HG02870 (cell line): ENCODE results near the gene CHRNA1.

Source experiments
- ATAC-seq: cut with Tn5 transposase; IDR thresholded peaks from one replicate; pipeline ENCODE4 v1.9.1; 2021; ENCODE audit warnings: mild to moderate bottlenecking, moderate library complexity; ENCODE audit not compliant: unreplicated experiment

CHRNA1 gene

DNA sequence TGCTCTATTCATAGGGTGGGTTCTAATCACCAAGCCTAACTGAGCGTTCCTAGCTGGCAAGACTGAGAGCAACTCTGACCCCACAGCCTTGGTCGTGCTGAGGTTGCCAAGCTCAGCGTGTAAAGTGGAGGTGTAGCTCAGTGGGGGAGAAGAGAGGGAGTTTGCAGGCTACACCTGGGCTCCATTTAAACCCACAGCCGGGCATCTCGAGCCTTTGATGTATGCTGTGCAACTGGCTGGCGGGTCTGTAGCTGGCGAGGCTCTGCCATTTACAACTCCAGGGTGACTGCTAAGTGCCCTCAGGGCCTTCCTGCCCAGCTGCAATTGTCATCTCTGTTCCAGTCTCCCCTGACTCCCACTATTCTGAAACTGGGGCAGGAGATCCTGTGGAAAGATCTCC, 20.0 kb upstream of the CHRNA1 start:
- no peak for ATAC-seq

GRCh38 chr2:174781996-174782395, 17.7 kb upstream of the CHRNA1 start:
- no peak for ATAC-seq

DNA sequence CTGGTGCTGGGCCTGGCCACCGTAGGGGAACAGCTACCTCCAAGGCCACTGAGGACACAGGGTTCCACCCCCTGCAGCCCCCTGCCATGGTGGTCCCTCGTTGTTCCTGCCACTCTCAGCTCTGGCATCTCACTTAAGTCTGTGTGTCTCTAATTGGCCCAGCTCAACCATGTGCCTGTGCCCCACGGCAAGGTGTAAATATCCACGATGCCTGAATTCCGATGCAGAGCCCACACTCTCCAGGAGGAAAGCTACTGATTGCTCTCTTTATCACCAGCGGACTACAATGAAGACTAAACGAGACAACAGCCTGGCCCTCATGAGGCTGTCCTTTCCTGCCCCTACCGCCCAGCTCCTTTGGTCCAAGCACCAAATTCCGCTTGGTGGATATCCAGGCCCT, 17.0 kb upstream of the CHRNA1 start:
- no peak for ATAC-seq

DNA sequence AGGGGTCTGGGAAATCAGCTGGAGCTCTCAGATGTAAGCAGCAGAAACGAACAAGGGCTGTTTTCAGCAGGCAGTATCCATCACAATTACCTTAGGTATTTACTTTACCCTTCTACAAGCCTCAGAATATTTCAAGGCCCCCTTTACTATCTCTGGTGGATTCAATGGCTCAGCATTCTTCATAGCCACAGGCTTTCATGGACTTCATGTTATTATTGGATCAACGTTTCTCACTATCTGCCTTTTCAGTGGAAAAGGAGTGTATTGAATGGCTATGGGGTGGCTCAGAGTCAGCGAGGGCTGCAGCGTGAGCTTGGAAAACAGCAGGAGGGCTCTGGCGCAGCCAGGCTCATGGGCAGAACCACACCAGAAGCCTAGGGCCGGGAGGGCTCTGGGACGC, 16.6 kb upstream of the CHRNA1 start:
- ATAC-seq: no peak

DNA sequence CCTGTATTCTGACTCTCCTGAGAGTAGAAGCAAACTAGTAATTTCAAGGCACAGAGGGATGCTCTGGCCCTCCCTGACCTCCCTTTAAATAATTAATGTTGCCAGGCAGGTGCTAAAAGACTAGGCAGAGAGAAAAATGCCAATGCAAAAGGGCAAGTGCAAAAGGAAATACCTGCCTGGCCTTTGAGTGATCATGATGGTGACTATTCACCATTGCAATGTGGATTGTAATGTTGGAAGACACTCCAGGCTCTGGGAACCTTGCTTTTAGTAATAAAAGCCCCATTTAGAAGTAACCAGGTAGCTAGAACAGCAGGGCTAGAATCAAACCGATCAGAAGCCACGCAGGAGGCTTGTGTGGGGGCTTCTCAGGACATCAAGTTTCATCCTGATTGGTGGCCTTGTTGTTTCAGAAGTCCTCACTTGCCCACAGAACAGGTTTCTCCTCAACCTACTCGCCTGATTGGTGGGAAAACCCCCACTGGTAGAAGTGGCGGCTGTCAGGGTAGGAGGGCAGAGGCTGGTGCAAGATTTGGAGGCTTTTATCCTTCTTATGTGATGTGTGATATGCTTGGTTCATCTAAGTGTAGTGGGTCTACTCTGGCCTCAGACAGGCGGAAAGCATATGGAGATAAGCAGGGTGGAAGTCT, 16.0 kb upstream of the CHRNA1 start:
- no peak for ATAC-seq

DNA sequence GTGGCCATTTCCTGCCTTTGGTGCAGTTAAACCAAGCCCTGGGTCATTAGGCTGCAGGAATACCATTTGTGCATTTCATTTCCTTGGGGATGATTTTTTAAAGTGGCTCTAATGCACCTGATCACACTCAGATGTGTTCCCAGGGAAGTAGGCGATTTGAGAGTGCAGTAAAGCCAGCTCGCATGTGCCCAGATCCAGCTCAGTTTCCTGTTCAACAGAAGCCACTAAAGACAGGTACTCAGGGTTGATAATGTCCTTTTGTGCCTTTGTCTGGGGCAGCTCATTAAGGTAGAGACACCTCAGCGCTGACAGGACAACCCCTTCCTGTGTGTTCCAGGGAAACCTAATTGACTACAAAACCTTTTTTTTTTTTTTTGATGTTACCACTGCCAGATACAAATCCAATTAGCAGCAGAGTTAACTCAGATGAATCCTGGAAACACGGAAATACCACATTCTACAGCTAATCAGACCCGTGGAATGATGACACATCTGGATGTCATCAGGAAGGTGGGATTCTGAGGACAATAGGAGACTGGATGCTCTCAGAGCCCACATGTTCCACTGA, 15.2 kb upstream of the CHRNA1 start:
- ATAC-seq: no peak

GRCh38 chr2:174778085-174778981, 14.1 kb upstream of the CHRNA1 start:
- peak; percentile 70 for ATAC-seq

- no peak for ATAC-seq
Observed at GRCh38 chr2:174777347-174778084, 13.2 kb upstream of the CHRNA1 start.

DNA sequence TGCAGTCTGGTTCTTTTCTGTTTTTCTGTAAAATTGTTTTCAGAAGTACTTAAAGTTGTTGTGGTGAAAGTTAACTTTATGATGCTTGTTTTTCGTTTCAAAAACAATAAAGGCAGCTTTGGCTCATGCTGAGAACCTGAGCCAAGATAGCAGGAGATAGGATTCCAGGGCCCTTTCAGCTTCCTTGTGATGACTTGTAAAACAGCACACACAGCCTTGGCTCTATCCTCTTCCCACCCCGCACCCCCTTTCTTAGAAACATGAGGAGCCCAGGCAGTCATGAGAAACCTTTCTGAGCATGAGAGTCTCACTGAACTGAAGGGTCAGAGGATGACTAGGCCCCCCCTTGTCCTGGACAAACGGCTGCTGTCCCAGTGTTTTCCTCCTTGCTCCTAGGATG, 12.4 kb upstream of the CHRNA1 start:
- no peak for ATAC-seq

DNA sequence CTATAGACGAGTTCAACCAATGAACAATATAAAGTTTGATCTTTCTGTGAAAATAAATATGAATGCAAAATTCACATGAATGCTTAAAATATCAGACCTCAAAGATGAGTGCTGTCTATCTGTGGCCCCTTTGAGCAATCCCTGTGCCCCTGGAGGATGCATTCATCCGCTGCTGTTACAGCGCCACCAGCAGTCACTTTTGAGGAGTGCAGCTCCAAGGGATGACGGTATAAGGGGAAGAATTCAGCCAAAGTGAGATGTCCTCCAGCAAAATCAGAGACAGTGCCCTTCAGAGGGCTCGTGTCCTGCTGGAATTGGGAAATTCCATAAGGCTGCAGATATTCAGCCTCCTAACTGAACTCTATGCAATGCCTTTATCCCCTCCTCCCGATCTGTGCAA, 12.0 kb upstream of the CHRNA1 start:
- no peak for ATAC-seq

- no peak for ATAC-seq
Observed at GRCh38 chr2:174775571-174775980, 11.3 kb upstream of the CHRNA1 start.

DNA sequence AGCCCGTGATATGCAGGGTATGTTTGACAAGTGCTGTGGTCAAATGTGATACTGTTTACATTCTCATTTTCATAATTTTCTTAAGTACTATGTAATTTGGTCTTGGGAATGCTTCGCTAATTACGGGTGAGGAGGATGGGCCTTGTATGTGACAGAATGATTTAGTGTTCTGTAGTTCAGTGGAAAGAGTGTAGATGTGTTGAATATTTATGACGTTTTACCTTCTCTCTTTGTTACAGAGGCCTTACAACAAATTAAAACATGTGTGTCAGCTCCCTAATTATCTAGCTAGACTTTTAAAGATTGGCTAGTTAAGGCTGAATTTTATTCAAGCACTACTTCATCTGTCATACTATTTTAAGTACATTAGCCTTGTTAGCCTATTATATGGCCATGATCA, 10.6 kb upstream of the CHRNA1 start:
- ATAC-seq: no peak

- no peak for ATAC-seq
Observed at GRCh38 chr2:174773215-174773614, 8.9 kb upstream of the CHRNA1 start.

- ATAC-seq: no peak
Observed at GRCh38 chr2:174772472-174772801, 8.2 kb upstream of the CHRNA1 start.

- ATAC-seq: peak; percentile 67
Observed at GRCh38 chr2:174771631-174772471, 7.6 kb upstream of the CHRNA1 start.

DNA sequence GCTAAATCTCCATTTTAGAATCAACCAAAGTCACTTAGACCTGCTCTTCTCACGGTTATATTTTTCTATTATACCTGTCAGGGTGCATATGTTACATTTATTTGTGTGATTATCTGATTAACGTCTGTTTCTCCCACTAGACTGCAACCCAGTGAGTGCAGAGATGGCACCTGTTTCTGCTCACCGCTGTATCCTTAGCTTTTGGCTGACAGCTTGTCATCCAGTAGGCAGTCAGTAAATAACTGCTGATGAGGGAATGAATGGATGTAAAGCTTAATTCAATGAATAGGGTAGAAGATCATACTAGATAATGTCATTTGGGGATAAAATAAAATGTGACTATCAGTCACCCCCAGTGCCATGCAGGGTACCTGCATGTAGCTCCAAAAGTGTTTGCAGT, 6.9 kb upstream of the CHRNA1 start:
- ATAC-seq: no peak

GRCh38 chr2:174768557-174768956, 4.3 kb upstream of the CHRNA1 start:
- ATAC-seq: no peak

DNA sequence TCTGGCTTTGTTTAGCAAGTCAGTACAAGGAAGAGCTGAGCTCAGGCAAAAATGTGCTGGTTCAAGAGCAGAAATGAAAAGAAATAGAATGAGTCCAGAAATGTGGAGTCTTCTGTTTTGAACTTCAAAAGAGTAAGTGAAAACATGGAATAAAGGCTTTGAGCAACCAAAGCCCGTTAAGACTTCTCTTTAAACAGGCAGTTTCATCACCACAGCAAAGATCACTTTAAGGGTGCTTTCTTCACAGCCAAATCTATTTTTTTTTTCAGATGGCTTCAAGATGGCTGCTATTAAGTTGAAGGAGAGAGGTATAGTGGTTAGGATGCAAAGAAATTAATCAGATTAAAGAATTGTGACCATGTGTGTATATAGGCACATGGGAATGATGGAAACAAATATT, 2.0 kb upstream of the CHRNA1 start:
- ATAC-seq: no peak

- no peak for ATAC-seq
Observed at GRCh38 chr2:174765576-174765975, 1.3 kb upstream of the CHRNA1 start.

- ATAC-seq: no peak
Observed at GRCh38 chr2:174763780-174764179, 492 bp downstream of the CHRNA1 start.

DNA sequence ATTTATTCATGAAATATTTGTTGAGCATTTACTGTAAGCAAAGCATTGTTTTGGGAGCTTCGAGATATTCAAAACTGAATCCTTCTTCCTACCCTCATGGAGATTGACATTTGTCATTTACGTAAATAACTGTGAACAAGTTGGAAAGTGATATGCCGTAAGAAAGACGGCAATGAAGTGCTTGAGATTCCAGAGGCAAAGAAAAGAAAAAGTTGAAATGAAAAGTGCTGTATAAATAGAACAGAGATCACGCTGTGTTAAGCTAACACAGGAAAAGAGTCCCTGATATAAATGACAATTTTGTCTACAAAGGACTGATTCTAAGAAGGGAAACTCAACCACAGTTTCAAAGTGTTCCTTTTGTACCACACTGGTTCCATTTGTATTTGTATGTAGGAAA, 1.8 kb downstream of the CHRNA1 start:
- no peak for ATAC-seq
